HFFc6 (cell line): Measurements from ENCODE around the gene NMNAT3. TPM values are rescaled to one million over a fixed set of nuclear protein-coding genes. Genes with fewer than 3 reads are reported as not detected.

Source experiments
- DNase-seq: peaks from one replicate; pipeline ENCODE4 v3.0.0-alpha.2; 2018
- H3K27ac Mint-ChIP-seq: 2 replicates; pipeline ENCODE4 v1.8.0; 2020; ENCODE audit warnings: mild to moderate bottlenecking, mixed read lengths
- H3K27me3 Mint-ChIP-seq: 2 replicates; pipeline ENCODE4 v1.8.0; 2021; ENCODE audit warnings: mild to moderate bottlenecking, moderate library complexity, mixed read lengths; ENCODE audit not compliant: insufficient read depth
- H3K36me3 Mint-ChIP-seq: 2 replicates; pipeline ENCODE4 v1.8.0; 2021; ENCODE audit warnings: low read depth, mixed read lengths
- H3K4me1 Mint-ChIP-seq: 2 replicates; pipeline ENCODE4 v1.8.0; 2020; ENCODE audit warnings: low read depth, mixed read lengths
- H3K4me3 Mint-ChIP-seq: 2 replicates; pipeline ENCODE4 v1.8.0; 2020; ENCODE audit warnings: mild to moderate bottlenecking, moderate library complexity, mixed read lengths
- H3K9me3 Mint-ChIP-seq: 2 replicates; pipeline ENCODE4 v1.8.0; 2020; ENCODE audit warnings: mild to moderate bottlenecking, mixed read lengths
- CTCF ChIP-seq: fragments of 200-600 bp; sonication (generic); IDR thresholded peaks from 2 replicates; pipeline ENCODE4 v1.5.0; 2021; ENCODE audit warnings: antibody characterized with exemption, mild to moderate bottlenecking
- total RNA-seq, 6 experiments: library from RNA; stranded (reverse); fragmentation: NEBNext Ultra II Directional; extraction: Animal tissue kit (Norgen Biotek cat#: 25700); gene quantifications; 2 replicates in 1 of 6; 3 replicates in 5 of 6; pipeline ENCODE4 v1.2.3, GENCODE V29; 2021

The NMNAT3 gene
- total RNA-seq, 6 experiments from 2014 or later = 0.02 to 0.05 (median 0.03) TPM; not detected in 2

GRCh38 chr3:139653582-139653981 lies 24.2 kb downstream of the NMNAT3 start:
- Mint-ChIP-seq H3K9me3 (peaks cover 52% of the 10 kb centered on the region), H3K27me3 (no peaks in the 10 kb centered on the region), H3K27ac (no peak overlapping the region), H3K4me1 (no peaks in the 10 kb centered on the region), H3K4me3 (no peak overlapping the region), H3K36me3 (peaks cover 3% of the 10 kb centered on the region; the same call in 1 of the 2 replicates)
- TF ChIP-seq CTCF = no peak
- no peak for DNase-seq

- no peaks in the 10 kb centered on the region for H3K36me3 Mint-ChIP-seq
- H3K4me1 Mint-ChIP-seq = no peaks in the 10 kb centered on the region
- no peak overlapping the region for H3K27ac Mint-ChIP-seq
- peaks cover 53% of the 10 kb centered on the region for H3K9me3 Mint-ChIP-seq
- H3K27me3 Mint-ChIP-seq = no peaks in the 10 kb centered on the region
- H3K4me3 Mint-ChIP-seq = no peak overlapping the region
- DNase-seq = no peak
- TF ChIP-seq CTCF = no peak
Observed at GRCh38 chr3:139652561-139652960, 25.2 kb downstream of the NMNAT3 start.

- no peaks in the 10 kb centered on the region for H3K4me1 Mint-ChIP-seq
- no peaks in the 10 kb centered on the region for H3K27me3 Mint-ChIP-seq
- no peak overlapping the region for H3K4me3 Mint-ChIP-seq
- peaks cover 53% of the 10 kb centered on the region for H3K9me3 Mint-ChIP-seq
- DNase-seq = no peak
- no peak overlapping the region for H3K27ac Mint-ChIP-seq
- no peaks in the 10 kb centered on the region for H3K36me3 Mint-ChIP-seq
- TF ChIP-seq CTCF = no peak
Observed at GRCh38 chr3:139647866-139648435, 29.8 kb downstream of the NMNAT3 start.

- H3K36me3 Mint-ChIP-seq = no peaks in the 10 kb centered on the region
- H3K4me3 Mint-ChIP-seq = no peak overlapping the region
- TF ChIP-seq CTCF = no peak
- no peaks in the 10 kb centered on the region for H3K4me1 Mint-ChIP-seq
- no peaks in the 10 kb centered on the region for H3K27me3 Mint-ChIP-seq
- H3K27ac Mint-ChIP-seq = no peak overlapping the region
- H3K9me3 Mint-ChIP-seq = peaks cover 43% of the 10 kb centered on the region
- no peak for DNase-seq
Observed at GRCh38 chr3:139646512-139646911, 31.3 kb downstream of the NMNAT3 start.

GRCh38 chr3:139642996-139643395 lies 34.8 kb downstream of the NMNAT3 start:
- Mint-ChIP-seq H3K4me1 (no peaks in the 10 kb centered on the region), H3K9me3 (peaks cover 49% of the 10 kb centered on the region), H3K4me3 (no peak overlapping the region), H3K27ac (no peak overlapping the region), H3K36me3 (no peaks in the 10 kb centered on the region), H3K27me3 (no peaks in the 10 kb centered on the region)
- TF ChIP-seq CTCF = no peak
- no peak for DNase-seq

- Mint-ChIP-seq H3K27ac (no peak overlapping the region), H3K4me3 (no peak overlapping the region), H3K9me3 (peaks cover 40% of the 10 kb centered on the region), H3K36me3 (no peaks in the 10 kb centered on the region), H3K27me3 (no peaks in the 10 kb centered on the region; the same call in 1 of the 2 replicates), H3K4me1 (no peaks in the 10 kb centered on the region)
- TF ChIP-seq CTCF = no peak
- DNase-seq = no peak
Observed at GRCh38 chr3:139640456-139640855, 37.3 kb downstream of the NMNAT3 start.
